HAP-1 (cell line): ENCODE measurements around the gene PEX14.
A peak's percentile ranks its signal among the peaks of the same experiment; 100 is the strongest.
"Not testable (repeated sequence)": the region's sequence is repeated elsewhere in the genome, so short reads cannot be mapped to it uniquely, and the experiment has no call there.

Experiments used
- DNase-seq, 2 experiments: peaks; one replicate each; pipeline ENCODE4 v3.0.0-alpha.2; 2016 to 2020; ENCODE audit warnings: low spot score in 2 of 2
- H3K27me3 ChIP-seq: fragments of 250-450 bp; sonication (Bioruptor Pico); 2 replicates; pipeline ENCODE4 v1.5.1; 2020; ENCODE audit warnings: low read depth, mild to moderate bottlenecking, moderate library complexity
- H3K36me3 ChIP-seq: fragments of 250-450 bp; sonication (Bioruptor Pico); replicated peaks from 2 replicates; pipeline ENCODE4 v1.5.1; 2020; ENCODE audit warnings: mild to moderate bottlenecking
- H3K4me1 ChIP-seq: fragments of 250-450 bp; sonication (Bioruptor Pico); 2 replicates; pipeline ENCODE4 v1.5.1; 2020; ENCODE audit warnings: mild to moderate bottlenecking
- H3K4me3 ChIP-seq: fragments of 250-450 bp; sonication (Bioruptor Pico); 2 replicates; pipeline ENCODE4 v1.5.1; 2020; ENCODE audit warnings: mild to moderate bottlenecking, moderate library complexity
- H3K9me3 ChIP-seq: fragments of 250-450 bp; sonication (Bioruptor Pico); 2 replicates; pipeline ENCODE4 v1.5.1; 2020; ENCODE audit warnings: mild to moderate bottlenecking, moderate library complexity
- in situ Hi-C: fragments of 300-500 bp; cut with MboI; formaldehyde crosslinking; loops from 3 replicates; pipeline ENCODE4 v1.14.3; 2020; ENCODE audit warnings: low sequenced_read_pairs, inconsistent platforms, mixed read lengths

Gene PEX14

GRCh38 chr1:10474613-10475507, at the start of gene PEX14:
Gene PEX14, plus strand, starts transcription at chr1:10474950. Its CDS starts 17 bp downstream, at chr1:10474967.
- peak; percentile 92 to 95 for DNase-seq
- H3K4me3 ChIP-seq = peak within 1 kb of the TSS; percentile 84

GRCh38 chr1:10425826-10426534, 48.8 kb upstream of the PEX14 start:
- H3K4me3 ChIP-seq = not testable (repeated sequence)
- H3K4me1 ChIP-seq = peaks cover 13% of the 10 kb centered on the region

More at GRCh38 chr1:10474613-10475507, at the start of gene PEX14:
- Histone ChIP-seq H3K9me3 (no peaks in the 10 kb centered on the region), H3K36me3 (no peaks in the 10 kb centered on the region; the same call in 1 of the 2 replicates), H3K27me3 (no peaks in the 10 kb centered on the region), H3K4me1 (peaks cover 19% of the 10 kb centered on the region)
- in situ Hi-C loops = loop anchor here (25.0 kb wide), 1 partner anchor 88 kb away; the partner anchor contains the start of gene PGD

GRCh38 chr1:10426535-10426848, 48.3 kb upstream of the PEX14 start:
- not testable (repeated sequence) for DNase-seq, H3K4me3 ChIP-seq, H3K36me3 ChIP-seq, H3K9me3 ChIP-seq, H3K27me3 ChIP-seq
- in situ Hi-C loops = loop anchor here (10.0 kb wide), 2 partner anchors 482 to 552 kb away; partner anchors contain the start of genes LZIC and NMNAT1
- peaks cover 18% of the 10 kb centered on the region for H3K4me1 ChIP-seq

More at GRCh38 chr1:10425826-10426534, 48.8 kb upstream of the PEX14 start:
- H3K27me3 ChIP-seq, H3K36me3 ChIP-seq, H3K9me3 ChIP-seq: not testable (repeated sequence)
- in situ Hi-C loops = loop anchor here (10.0 kb wide), 2 partner anchors 481 to 551 kb away; partner anchors contain the start of genes LZIC and NMNAT1
- DNase-seq = peak in 1 of 2 experiments; percentile 23

GRCh38 chr1:10428984-10429383, 45.8 kb upstream of the PEX14 start:
- in situ Hi-C loops = loop anchor here (10.0 kb wide), 2 partner anchors 484 to 554 kb away; partner anchors contain the start of genes LZIC and NMNAT1

GRCh38 chr1:10429868-10430215, 44.9 kb upstream of the PEX14 start:
- H3K9me3 ChIP-seq = no peaks in the 10 kb centered on the region
- H3K4me3 ChIP-seq = peak overlapping the region; percentile 65
- no peaks in the 10 kb centered on the region for H3K27me3 ChIP-seq
- peaks cover 18% of the 10 kb centered on the region for H3K4me1 ChIP-seq
- no peak for DNase-seq
- H3K36me3 ChIP-seq = no peaks in the 10 kb centered on the region
- in situ Hi-C loops = loop anchor here (5.0 to 10.0 kb wide), 3 partner anchors 67 to 555 kb away; partner anchors contain the start of genes LZIC and NMNAT1

More at GRCh38 chr1:10428984-10429383, 45.8 kb upstream of the PEX14 start:
- Histone ChIP-seq H3K4me3 (no peak overlapping the region), H3K4me1 (peaks cover 18% of the 10 kb centered on the region), H3K36me3 (no peaks in the 10 kb centered on the region), H3K27me3 (no peaks in the 10 kb centered on the region), H3K9me3 (no peaks in the 10 kb centered on the region)
- DNase-seq = no peak

- Histone ChIP-seq H3K4me1 (peaks cover 18% of the 10 kb centered on the region), H3K36me3 (no peaks in the 10 kb centered on the region), H3K9me3 (no peaks in the 10 kb centered on the region), H3K4me3 (peak within 1 kb of the TSS; percentile 65), H3K27me3 (no peaks in the 10 kb centered on the region)
- in situ Hi-C loops = loop anchor here (5.0 kb wide), 1 partner anchor 67 kb away; no protein-coding TSS in a partner anchor
- DNase-seq = peak; percentile 70 to 92
Measured at GRCh38 chr1:10430216-10431069, 44.3 kb upstream of the PEX14 start, which contains the start of gene CENPS. Gene CENPS, plus strand, starts transcription at chr1:10430433. Its CDS starts 85 bp downstream, at chr1:10430518.

GRCh38 chr1:10431070-10431730, 43.5 kb upstream of the PEX14 start:
- H3K27me3 ChIP-seq = no peaks in the 10 kb centered on the region
- peak overlapping the region; percentile 65 for H3K4me3 ChIP-seq
- H3K4me1 ChIP-seq = peaks cover 18% of the 10 kb centered on the region
- H3K36me3 ChIP-seq = no peaks in the 10 kb centered on the region
- H3K9me3 ChIP-seq = no peaks in the 10 kb centered on the region
- in situ Hi-C loops = loop anchor here (5.0 kb wide), 1 partner anchor 66 kb away; no protein-coding TSS in a partner anchor
- peak in 1 of 2 experiments; percentile 25 for DNase-seq

GRCh38 chr1:10432910-10433700, 41.6 kb upstream of the PEX14 start:
- no peak for DNase-seq
- H3K4me3 ChIP-seq = no peak overlapping the region
- no peaks in the 10 kb centered on the region for H3K36me3 ChIP-seq
- no peaks in the 10 kb centered on the region for H3K27me3 ChIP-seq
- H3K4me1 ChIP-seq = peaks cover 12% of the 10 kb centered on the region
- in situ Hi-C loops = loop anchor here (5.0 kb wide), 1 partner anchor 64 kb away; no protein-coding TSS in a partner anchor
- no peaks in the 10 kb centered on the region for H3K9me3 ChIP-seq

GRCh38 chr1:10433790-10434189, 41.0 kb upstream of the PEX14 start:
- H3K4me3 ChIP-seq = no peak overlapping the region
- in situ Hi-C loops = loop anchor here (5.0 kb wide), 1 partner anchor 64 kb away; no protein-coding TSS in a partner anchor
- no peaks in the 10 kb centered on the region for H3K9me3 ChIP-seq
- peaks cover 12% of the 10 kb centered on the region for H3K4me1 ChIP-seq
- no peaks in the 10 kb centered on the region for H3K27me3 ChIP-seq
- no peak for DNase-seq
- H3K36me3 ChIP-seq = peaks cover 3% of the 10 kb centered on the region; the same call in 1 of the 2 replicates

GRCh38 chr1:10434590-10434989, 40.2 kb upstream of the PEX14 start:
- no peak for DNase-seq
- Histone ChIP-seq H3K27me3 (no peaks in the 10 kb centered on the region), H3K36me3 (peaks cover 4% of the 10 kb centered on the region; the same call in 1 of the 2 replicates), H3K4me3 (no peak overlapping the region), H3K9me3 (no peaks in the 10 kb centered on the region), H3K4me1 (peaks cover 12% of the 10 kb centered on the region)
- in situ Hi-C loops = loop anchor here (5.0 kb wide), 1 partner anchor 63 kb away; no protein-coding TSS in a partner anchor

GRCh38 chr1:10437052-10437451, 37.7 kb upstream of the PEX14 start:
- in situ Hi-C loops = no loop called here
- no peaks in the 10 kb centered on the region for H3K9me3 ChIP-seq

More at GRCh38 chr1:10437052-10437451, 37.7 kb upstream of the PEX14 start:
- no peak for DNase-seq
- Histone ChIP-seq H3K36me3 (peaks cover 4% of the 10 kb centered on the region; the same call in 1 of the 2 replicates), H3K4me1 (no peaks in the 10 kb centered on the region), H3K4me3 (no peak overlapping the region), H3K27me3 (no peaks in the 10 kb centered on the region)
